ENCODE results near the gene TGDS.

Gene TGDS

DNA sequence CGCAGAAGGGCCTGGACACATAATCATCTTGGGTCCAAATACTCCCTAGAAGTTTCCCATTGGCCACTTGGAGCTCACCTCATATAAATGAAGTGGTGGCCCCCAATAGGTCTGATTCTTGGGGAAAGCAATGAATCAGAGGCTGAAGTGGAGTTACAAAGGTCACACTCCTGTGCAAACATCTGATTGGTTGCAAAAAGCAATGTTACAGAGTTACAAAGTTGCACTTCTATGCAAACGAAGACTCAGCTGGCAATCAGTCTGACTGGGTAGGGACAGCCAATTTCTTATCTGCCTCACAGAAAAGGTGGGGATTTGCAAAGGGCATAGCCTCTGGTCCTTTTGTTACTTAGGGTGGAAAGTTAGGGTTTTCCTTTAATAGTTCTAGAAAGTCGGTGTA is 3.9 kb upstream of the TGDS start:
- no peak for DNase-seq

DNA sequence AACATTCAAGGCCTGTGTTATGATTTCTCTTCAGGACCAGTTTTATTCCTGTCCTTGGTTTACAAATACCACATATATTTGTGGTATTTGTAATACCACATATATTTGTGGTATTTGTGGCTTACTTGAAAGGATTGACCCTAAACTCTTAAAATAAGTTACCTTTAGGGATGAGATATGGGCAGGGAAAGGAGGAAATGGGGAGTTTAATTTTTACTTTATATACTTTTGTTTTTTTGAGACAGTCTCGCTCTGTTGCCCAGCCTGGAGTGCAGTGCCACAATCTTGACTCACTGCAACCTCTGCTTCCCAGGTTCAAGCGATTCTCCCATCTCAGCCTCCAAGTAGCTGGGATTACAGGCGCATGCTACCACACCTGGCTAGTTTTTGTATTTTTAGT is 2.3 kb upstream of the TGDS start:
- DNase-seq = no peak

DNA sequence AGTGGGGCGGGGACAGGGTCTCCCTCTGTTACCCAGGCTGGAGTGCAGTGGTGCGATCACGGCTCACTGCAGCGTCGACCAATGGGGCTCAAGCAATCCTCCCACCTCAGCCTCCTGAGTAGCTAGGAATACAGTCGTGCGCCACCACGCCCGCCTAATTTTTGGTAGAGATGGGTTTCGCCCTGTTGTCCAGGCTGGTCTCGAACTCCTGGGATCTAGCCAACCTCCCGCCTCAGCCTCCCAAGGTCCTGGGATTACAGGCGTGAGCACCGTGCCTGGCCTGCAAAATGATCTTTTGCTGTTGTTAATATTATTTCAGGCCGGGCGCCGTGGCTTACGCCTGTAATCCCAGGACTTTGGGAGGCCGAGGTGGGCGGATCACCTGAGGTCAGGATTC is 621 bp upstream of the TGDS start:
- DNase-seq = no peak

DNA sequence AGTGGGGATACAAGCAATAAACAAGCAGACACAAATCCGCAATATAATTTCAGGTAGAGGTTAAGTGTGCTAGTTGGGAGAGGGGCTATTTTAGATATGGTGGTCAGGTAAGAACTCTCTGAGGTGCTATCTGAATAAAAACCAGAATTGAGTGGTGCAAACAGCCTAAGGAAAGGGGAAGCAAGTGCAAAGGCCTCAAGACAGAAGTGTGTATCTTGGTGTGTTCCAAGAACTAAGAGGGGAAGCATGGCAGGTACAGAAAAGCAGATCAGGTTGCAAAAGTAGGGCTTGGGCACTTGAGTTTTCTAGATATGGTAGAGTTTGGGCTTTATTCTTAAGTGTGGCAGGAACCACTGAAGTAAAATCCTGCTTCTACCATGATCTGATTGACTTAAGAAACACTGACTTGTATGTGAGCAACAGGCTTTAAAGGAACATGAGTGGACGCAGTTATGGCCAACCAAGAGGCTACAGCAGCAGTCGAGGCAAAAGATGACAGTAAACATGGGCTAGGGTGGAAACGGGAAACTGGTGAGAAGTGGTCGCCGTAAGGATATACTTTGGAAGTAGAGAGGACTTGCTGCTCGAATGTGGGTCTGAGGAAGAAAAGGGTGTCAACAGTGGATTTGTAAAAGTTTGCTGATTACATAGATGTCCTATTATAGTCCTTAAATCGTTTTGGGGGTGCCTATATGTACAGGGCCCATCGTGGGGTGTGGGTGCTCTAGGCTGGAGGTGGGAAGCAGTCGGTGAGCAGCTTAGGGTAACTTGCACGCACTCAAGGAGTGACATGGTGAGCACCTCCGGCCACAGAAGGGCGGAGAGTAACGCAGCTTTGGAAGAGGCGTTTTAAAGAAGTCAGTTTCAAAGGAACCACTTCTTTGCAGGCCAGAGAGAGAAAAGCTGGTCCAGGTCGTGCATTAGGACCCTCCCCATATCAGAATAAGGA is 677 bp downstream of the TGDS start:
- no peak for DNase-seq

DNA sequence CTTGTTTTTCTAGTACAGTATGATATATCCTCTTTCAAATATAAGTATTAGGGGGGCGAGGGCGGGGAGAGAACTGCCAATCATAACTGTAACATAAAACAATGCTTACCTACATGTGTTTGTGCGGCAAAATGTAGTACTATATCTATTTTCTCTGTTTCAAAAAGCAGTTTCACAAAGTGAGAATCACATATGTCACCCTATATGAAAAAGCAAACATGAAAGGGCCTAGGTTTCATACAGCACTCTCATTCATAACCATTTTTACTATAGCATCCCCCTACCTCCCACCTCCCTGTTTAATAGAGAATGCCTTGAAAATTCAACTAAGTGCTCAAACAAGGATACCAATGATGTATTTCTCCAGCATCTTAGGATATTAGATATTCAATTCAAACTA is 5.2 kb downstream of the TGDS start:
- no peak for DNase-seq

DNA sequence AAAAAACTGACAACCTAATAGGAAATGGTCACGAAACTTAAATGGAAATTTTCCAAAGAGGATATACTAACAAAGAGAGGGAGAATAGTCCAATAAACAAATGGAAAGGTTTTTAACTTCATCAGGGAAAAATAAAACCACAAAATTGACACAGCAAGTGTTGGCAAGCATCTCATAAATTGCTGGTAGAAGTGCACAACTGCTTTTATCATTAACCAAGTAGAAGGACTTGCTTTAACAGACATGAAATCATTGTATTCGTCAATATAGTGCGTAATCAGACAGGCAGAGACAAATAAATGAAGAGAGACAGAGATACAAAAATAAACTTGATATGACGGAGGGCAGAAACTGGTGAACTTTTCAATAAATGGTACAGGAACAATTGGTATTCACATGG is 7.4 kb downstream of the TGDS start:
- no peak for DNase-seq

DNA sequence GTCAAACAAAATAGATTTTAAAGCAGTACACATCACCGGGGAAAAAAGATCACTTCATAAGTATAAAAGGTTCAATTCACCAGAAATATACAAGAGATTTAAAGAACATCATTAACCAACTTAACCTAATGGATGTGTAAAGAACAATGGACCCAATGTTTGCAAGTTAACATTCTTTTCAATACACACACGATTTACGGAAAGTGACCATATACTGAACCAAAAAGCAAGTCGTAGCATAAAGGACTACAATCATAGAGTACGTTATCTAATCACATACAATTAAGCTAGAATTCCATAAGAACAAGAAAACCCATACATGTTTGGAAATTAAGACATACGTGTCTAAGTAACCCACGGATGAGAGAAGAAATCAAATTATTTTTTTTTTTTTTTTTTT is 9.6 kb downstream of the TGDS start:
- no peak for DNase-seq

DNA sequence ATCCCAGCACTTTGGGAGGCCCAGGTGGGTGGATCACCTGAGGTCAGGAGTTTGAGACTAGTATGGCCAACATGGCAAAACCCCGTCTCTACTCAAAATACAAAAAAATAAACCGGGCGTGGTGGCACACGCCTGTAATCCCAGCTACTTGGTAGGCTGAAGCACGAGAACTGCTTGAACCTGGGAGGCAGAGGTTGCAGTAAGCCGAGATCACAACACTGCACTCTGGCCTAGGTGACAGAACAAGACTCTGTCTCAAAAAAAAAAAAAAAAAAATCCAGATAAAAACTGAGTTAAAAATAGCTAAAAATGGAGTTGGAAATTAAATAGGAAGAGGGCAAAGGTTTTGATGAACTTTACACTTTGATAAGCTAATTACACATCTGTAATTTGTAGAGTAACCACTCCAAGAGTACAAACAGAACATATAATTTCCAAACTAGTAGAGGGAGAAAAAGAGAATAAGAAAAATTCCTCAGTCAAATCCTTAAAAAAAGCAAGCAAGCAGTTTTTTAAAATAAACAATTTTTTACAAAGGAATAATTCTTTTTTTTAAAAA is 10.3 kb downstream of the TGDS start:
- DNase-seq = no peak

DNA sequence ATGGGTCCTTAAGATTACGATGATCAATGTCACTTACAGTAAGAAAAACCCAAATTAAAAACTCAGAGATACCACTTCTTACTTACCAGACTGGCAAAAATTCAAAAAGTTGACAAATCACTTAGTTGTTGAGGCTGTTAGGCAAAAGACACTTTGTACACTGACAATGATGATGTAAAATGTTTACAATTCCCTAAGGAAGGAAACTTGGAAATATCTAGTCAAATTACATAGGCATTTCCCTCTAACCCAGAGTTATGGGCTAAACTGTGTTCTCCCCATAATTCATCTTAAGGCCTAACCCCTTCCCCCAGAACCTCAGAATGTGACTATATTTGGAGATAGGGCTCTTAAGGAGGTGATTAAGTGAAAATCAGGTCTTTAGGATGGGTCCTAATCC is 12.0 kb downstream of the TGDS start:
- no peak for DNase-seq

DNA sequence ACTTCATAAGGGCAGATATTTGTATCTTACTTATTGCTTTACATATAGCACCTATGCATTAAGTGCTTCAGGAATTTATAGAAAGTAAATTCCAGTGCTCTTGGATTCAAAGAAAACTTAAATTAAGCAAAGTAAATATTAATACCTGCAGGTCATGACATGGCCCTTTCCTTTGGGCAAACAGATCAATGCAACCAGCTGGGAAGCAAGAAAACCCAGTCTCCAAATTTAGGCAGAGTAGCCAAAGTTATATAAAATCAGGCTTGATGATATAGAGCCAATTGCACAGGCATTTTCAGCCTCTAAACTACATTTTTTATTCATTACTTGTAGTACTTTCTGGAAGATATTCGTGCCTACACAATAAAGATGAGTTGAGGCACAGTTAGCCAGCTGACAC is 16.9 kb downstream of the TGDS start:
- DNase-seq = no peak

DNA sequence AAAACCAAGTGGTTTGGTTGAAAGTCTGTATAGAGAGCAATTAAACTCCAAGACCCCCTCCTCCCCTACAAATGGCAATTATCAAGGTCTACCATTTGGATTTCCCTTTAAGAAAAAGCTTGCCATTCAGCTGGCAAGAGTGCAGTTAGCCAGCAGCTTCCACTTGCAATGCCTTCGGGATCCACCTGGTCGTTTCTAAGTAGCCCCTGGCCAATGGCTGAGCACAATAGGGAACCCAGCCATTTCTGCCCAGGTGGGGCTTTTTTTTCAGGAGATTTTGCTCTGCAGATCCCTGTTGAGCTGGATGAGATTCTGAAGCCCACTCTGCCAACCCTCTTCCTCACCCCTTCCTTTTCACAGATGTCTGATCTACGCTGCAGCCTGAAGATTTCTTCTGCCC is 26.3 kb downstream of the TGDS start:
- DNase-seq = no peak

DNA sequence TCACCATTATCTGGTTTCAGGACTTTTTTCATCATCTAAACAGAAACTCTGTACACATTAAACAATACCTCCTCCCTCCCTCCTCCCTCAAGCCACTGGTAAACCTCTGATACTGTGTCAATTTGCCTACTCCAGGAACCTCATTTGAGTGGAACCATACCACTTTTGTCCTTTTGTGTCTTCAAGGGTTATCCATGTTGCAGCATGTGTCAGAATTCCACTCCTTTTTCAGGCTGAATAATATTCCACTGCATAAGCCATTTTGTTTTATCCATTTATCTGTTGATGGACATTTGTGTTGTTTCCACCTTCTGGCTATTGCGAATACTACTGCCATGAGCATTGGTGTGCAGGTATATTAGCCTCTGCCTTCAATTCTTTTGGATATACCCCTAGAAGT is 27.5 kb downstream of the TGDS start:
- DNase-seq = no peak

DNA sequence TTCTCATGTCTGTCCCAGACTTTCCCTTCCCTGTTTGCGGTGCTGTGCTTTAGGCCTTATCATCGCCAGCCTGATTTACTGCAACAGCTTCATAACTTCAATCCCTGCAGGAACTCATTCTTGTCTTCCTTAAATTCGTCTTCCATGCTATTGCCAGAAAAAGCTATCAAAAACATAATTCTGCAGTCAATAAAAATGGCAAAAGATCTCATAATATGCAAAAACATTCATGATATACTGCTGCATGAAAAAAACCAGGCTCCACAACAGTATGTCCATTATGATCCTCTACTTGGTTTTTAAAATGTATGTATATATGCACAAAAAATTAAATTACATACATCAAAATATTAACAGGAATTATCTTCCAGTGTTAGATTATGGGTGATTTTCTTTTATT is 28.4 kb downstream of the TGDS start:
- DNase-seq = no peak

DNA sequence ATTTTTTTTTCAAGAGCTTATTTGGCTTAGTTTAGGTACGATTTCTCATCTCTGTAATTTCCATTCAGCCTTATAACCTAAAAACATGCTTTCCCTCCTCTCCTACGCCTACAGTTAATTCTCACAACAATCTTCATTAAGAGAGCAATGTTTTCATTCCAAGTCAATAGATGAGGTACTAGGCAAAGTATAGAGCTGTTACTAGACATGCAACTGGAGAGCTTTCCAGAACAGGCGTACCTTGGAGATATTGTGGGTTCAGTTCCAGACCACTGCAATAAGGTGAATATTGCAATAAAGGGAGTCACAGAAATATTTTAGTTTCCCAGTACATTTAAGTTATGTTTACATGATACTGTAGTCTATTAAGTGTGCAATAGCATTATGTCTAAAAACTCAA is 34.8 kb downstream of the TGDS start:
- no peak for DNase-seq

DNA sequence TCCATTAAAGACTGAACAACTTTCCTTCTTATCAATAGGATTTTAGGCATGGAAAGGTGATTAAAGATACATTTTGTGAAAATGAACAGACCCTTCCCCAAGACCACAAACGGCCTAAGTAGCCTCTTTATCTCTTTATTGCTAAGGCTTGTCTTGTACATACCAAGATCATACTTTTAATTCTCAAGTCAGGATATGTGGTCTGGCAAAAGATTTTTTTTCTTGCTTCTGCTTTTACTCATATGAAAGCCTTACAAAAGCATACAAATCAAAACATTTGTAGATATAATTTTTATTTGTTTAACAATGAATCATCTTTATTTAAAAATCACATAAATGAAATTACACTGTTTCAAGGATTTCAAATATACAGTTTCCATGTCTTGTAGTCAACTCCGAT is 35.8 kb downstream of the TGDS start:
- no peak for DNase-seq

DNA sequence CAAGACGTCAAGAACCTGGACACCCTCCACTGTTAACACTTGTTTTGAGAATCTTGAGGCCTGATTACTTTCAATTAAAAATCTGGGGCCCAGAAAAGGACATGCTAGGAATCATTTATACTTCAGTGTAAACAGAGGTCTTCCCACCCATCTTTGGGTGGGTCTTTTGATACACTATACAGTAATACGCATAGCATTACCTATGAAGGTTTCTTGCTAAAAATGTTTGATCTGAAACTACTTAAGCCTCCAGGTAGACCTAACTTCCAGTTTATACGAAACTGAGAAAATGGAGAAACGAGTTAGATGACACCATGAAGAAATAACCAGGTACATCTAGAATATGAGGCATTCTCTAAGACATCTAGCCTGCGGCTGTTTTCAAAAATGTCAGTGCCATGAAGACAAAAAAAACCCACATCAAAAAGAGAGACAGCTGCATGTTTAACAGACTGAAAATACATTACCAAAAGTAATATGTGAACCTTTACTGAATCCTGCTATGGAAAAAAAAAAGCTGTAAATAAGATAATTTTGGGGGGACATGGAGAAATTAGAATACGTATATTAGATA is 36.6 kb downstream of the TGDS start:
- DNase-seq = no peak

DNA sequence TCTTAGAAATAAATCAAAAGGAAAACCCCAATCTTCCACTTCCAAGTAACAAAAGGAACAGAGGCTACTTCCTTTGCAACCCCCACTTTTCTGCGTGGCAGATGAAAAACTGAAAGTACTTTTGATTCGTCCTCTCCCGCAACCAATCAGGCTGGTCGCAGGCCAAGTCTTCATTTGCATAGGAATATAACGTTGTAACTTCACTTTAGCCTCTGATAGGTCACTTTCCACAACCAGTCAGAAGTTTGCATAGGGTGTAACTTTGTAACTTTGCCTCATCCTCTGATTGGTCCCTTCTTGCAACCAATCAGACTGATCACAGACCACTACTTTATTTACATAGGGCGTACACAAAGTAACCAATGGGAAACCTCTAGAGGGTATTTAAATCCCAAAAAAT is 37.2 kb downstream of the TGDS start:
- DNase-seq = no peak

DNA sequence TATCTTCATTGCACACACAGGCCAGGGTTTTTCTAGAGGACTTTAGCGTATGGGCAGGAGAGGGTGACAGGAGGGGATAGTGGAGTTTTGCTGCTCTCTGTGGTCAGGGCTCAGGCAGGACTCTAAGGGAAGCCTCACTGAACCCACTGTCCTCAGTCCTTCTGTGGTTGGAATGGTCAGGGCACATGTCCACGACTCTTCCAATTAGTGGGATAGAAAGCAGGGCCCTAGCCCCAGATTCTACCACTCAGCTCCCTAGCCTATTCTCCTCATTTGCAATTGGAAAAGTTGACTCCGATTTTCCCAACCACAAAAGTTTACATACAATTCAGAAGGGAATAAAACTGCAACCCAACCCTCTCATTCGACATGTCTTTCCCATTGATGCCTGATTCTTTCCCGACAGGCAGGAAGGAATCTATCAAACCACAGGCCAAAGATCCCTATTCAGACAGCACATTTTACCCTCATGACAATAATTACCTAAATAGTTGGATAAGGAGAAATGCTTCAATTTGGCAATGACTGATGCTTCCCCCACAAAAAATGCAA is 38.2 kb downstream of the TGDS start:
- no peak for DNase-seq

DNA sequence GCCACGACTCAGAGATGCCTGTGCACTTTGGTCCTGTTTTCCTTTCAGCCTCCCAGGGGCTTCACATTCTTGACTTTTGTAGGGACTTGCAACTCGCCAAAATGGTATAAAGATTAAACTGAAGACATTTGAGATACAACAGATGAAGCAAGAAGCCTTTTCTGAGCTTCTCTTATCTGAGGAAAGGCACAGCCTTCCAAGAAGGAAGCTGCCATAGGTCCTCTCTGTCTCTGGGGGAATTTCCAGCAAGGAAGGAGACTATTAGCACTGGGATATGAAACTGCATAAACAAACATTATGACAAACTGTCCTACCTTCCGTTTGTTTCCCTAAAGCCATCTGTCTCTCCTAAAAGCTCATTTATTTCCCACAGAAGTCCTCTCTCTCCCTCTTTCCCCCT is 39.3 kb downstream of the TGDS start:
- DNase-seq = no peak

DNA sequence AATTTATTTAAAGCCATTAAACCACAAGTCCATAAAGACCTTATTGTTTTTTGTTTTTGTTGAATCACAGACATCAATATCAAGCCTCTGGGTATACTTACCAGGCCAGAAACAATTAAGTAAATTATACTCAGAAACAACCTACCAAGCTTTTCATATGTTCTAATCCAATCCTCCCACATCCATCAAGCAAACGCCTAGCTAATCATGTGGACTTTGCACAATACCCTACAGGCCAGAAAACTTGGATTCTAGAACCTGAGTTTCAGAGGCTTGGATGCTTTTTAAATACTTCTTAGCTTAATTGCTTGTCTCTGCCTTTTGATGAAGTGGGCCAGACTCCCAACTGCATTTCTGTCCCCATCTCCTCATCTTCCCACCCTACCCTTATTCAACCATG is 39.9 kb downstream of the TGDS start:
- DNase-seq = no peak

DNA sequence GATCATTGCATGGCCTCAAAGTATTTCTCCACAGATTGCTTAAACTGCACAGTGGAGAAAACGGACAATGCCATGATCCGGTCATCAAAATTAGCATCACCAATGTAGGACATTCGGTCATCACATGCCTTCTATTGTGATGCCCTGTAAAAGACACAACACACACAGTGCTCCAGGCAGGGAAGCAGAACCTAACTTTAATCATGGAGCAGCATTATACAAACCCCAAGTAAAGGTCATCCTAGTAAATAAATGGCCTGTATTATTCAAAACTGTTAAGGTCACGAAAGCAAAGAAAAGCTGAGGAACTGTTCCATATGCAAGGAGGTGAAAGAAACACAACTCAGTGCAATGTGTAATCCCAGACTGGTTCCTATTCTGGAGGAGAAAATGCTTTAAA is 42.2 kb downstream of the TGDS start:
- no peak for DNase-seq

DNA sequence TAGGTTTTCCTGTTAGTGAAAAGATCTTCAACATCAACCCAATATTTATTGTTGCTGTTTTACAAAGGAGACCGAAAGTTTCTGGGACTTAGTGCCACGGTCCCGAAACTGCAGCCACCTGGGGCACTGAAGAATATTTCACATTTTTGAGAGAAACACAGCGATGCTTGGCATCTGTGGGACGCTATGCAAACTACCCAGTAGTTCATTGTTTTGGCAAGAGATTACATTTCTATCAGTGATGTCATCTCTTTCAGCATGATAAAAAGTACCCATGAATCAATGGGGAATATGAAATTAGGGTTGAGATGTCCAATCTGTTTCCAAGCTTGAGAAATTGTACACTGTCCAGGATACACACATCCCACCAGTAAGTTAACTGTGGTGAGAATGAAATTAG is 43.9 kb downstream of the TGDS start:
- no peak for DNase-seq

DNA sequence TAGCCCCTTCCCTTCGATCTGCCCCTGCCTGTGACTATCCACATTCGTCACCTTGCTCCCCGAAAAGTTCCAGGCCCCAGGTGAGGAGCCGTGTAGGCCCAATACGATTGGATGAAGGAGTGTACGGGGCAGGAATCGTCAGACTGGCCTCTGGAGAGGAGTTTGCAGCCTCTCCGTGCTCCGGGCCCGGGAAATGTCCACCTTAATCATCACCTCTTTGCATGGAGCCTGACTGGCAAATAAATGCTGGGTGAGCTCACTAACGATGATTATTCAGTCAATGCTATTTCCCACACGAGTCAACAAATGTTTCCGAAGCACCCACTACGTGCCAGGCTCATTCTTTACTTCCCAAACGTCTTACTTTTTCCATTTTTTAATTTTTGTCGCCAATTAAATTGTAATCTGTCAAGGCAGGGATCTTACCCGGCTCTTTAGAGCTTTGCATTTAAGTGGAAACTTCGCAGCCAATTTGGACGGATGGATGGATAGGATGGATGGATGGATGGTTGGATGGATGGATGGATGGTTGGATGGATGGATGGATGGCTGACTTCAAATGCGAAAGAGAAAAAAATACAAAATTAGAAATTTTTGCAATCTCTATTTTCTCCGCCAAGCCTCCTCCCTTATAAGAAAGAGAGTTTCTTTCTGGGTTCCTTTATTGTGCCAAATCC is 45.8 kb downstream of the TGDS start:
- peak in 1 of 2 donors; percentile 64 for DNase-seq

All from hippocampal formation (tissue), 2 donors.